Astrocyte of the spinal cord (primary cell): ENCODE data around the gene ULK3.

Source experiments
- DNase-seq: peaks from one replicate; pipeline ENCODE4 v3.0.0; 2011; ENCODE audit warnings: low read depth, low spot score
- H3K4me3 ChIP-seq: 2 replicates; pipeline ENCODE4 v1.5.1; 2011; ENCODE audit warnings: low read depth, mild to moderate bottlenecking, low read length, moderate library complexity
- CTCF ChIP-seq: IDR thresholded peaks from 2 replicates; pipeline ENCODE4 v1.5.1; 2012; ENCODE audit warnings: low read depth, mild to moderate bottlenecking, low read length, inconsistent platforms
- in situ Hi-C: cut with HindIII; loops from 2 replicates; pipeline ENCODE4 v1.10.0; 2017; ENCODE audit warnings: low sequenced_read_pairs

The ULK3 gene

GRCh38 chr15:74873036-74873755, 30.2 kb upstream of the ULK3 start, which contains the start of gene SCAMP2:
TSS of gene SCAMP2 (minus strand) at chr15:74873365. CDS start at chr15:74873255, 110 bp downstream.
- TF ChIP-seq CTCF, result no peak
- peak; percentile 96 for DNase-seq
- peak within 1 kb of the TSS; percentile 85 for H3K4me3 ChIP-seq
- in situ Hi-C loops, result no loop called here

GRCh38 chr15:74872702-74873035, 29.7 kb upstream of the ULK3 start:
- no peak for TF ChIP-seq CTCF
- H3K4me3 ChIP-seq, result peak overlapping the region; percentile 85
- in situ Hi-C loops, result no loop called here
- DNase-seq, result no peak

GRCh38 chr15:74870436-74871215, 27.7 kb upstream of the ULK3 start:
- TF ChIP-seq CTCF, result no peak
- no peak overlapping the region for H3K4me3 ChIP-seq
- DNase-seq, result no peak
- in situ Hi-C loops, result no loop called here

GRCh38 chr15:74869726-74870407, 26.9 kb upstream of the ULK3 start:
- in situ Hi-C loops, result no loop called here
- TF ChIP-seq CTCF, result no peak
- H3K4me3 ChIP-seq, result no peak overlapping the region
- DNase-seq, result no peak

- no peak for TF ChIP-seq CTCF
- in situ Hi-C loops, result no loop called here
- no peak overlapping the region for H3K4me3 ChIP-seq
- DNase-seq, result no peak
Observed at GRCh38 chr15:74869372-74869725, 26.4 kb upstream of the ULK3 start.

GRCh38 chr15:74868059-74868458, 25.1 kb upstream of the ULK3 start:
- H3K4me3 ChIP-seq, result no peak overlapping the region
- no peak for DNase-seq
- no peak for TF ChIP-seq CTCF
- in situ Hi-C loops, result no loop called here
